Psoas muscle (tissue), 8 donors: ENCODE measurements around the gene BCAS4. TPM values are rescaled to one million over a fixed set of nuclear protein-coding genes. Genes with fewer than 3 reads are reported as not detected.
"Not testable (repeated sequence)": the region's sequence is repeated elsewhere in the genome, so short reads cannot be mapped to it uniquely, and the experiment has no call there.

Source experiments
- ATAC-seq, 4 donors: fragments of 200-7000 bp; cut with Tn5 transposase; one replicate each; pipeline ENCODE4 v1.9.1; 2020; ENCODE audit warnings: moderate library complexity in 3 of 4, mild to moderate bottlenecking in 2 of 4
- DNase-seq, 2 donors: peaks; one replicate each; pipeline ENCODE4 v3.0.0-alpha.2; 2020
- H3K27ac ChIP-seq: fragments of 200-600 bp; one replicate; pipeline ENCODE4 v1.8.0; 2022
- H3K27me3 ChIP-seq, 3 donors: fragments of 200-600 bp in 1 of 3; one replicate each; pipeline versions ENCODE4 v1.6.1 to v1.8.0; 2013 to 2022; ENCODE audit warnings: low read length in 2 of 3, mild to moderate bottlenecking in 2 of 3, moderate library complexity in 1 of 3; ENCODE audit not compliant: insufficient read depth in 3 of 3
- H3K36me3 ChIP-seq, 2 donors: fragments of 200-600 bp in 1 of 2; one replicate each; pipeline versions ENCODE4 v1.6.1 to v1.8.0; 2013 to 2022; ENCODE audit warnings: low read depth in 1 of 2, mild to moderate bottlenecking in 1 of 2, moderate library complexity in 1 of 2; ENCODE audit not compliant: insufficient read depth in 1 of 2
- H3K4me1 ChIP-seq: fragments of 200-600 bp; one replicate; pipeline ENCODE4 v1.8.0; 2022
- H3K4me3 ChIP-seq: fragments of 200-600 bp; one replicate; pipeline ENCODE4 v1.8.0; 2022; ENCODE audit warnings: mild to moderate bottlenecking
- H3K9me3 ChIP-seq: fragments of 200-600 bp; one replicate; pipeline ENCODE4 v1.8.0; 2022
- CTCF ChIP-seq: fragments of 200-600 bp; IDR thresholded peaks from one replicate; pipeline ENCODE4 v1.8.0; 2022; ENCODE audit warnings: antibody characterized with exemption
- WGBS, 3 donors: extraction: QIAGEN DNeasy Blood & Tissue Kit; methylation state at CpG; one replicate each; pipeline versions ENCODE4 v1.1.6 to v1.1.7; 2013; 5-methylcytosine and 5-hydroxymethylcytosine counted together
- intact Hi-C, 2 donors: fragments of 100-400 bp; cut with DNase I; formaldehyde crosslinking; loops; one replicate each; pipeline versions ENCODE4 v1.11.0 to v1.14.2; 2022
- polyA plus RNA-seq, 3 donors: library from polyadenylated mRNA; stranded (reverse); fragments of 200-250 nt; gene quantifications; one replicate each; pipeline ENCODE4 v1.2.3, GENCODE V29; 2013
- total RNA-seq, 4 donors: library from RNA; stranded (reverse); fragmentation: NEBNext Ultra II Directional in 2 of 4; extraction: Animal tissue kit (Norgen Biotek cat#: 25700) in 2 of 4; gene quantifications; one replicate each; pipeline versions ENCODE4 v1.2.1 to v1.2.4, GENCODE V29; 2021 to 2023
- donor health status: healthy with polysubstance abuse.
- donor health status: DM: no; HTN: no; CAD: no; lungs with moderate emphysema.
- donor health status: Bipolar disorder and iron deficiency.
- donor health status: healthy.
- donor health status: DM: yes; HTN: yes; CAD: no.
- donor health status: DM: no; HTN: no; CAD: no.
- donor health status: DM: no; HTN: no; CAD: no.
- donor health status: DM: yes; HTN: yes; CAD: no.

The BCAS4 gene
- total and polyA plus RNA-seq, 7 donors, result 0.24 to 1.9 (median 0.38) TPM

GRCh38 chr20:50774515-50774914 is 20.3 kb upstream of the BCAS4 start:
- H3K27me3 ChIP-seq, result peaks cover 0 to 11% (median 0%) of the 10 kb centered on the region in 3 donors
- H3K4me1 ChIP-seq, result no peaks in the 10 kb centered on the region
- no peak overlapping the region for H3K4me3 ChIP-seq
- no peaks in the 10 kb centered on the region for H3K36me3 ChIP-seq
- intact Hi-C loops, result no loop called here
- H3K27ac ChIP-seq, result no peak overlapping the region
- ATAC-seq (no peak), DNase-seq (no peak)
- no peak for TF ChIP-seq CTCF
- WGBS, 3 donors, result 56 to 69% (median 67%) methylated on average over 3 of the region's 3 CpGs
- H3K9me3 ChIP-seq, result no peaks in the 10 kb centered on the region

- Histone ChIP-seq H3K36me3 (no peaks in the 10 kb centered on the region), H3K4me1 (no peaks in the 10 kb centered on the region), H3K9me3 (no peaks in the 10 kb centered on the region), H3K4me3 (no peak overlapping the region), H3K27me3 (peaks cover 0 to 11% (median 0%) of the 10 kb centered on the region in 3 donors), H3K27ac (no peak overlapping the region)
- intact Hi-C loops, result no loop called here
- no peak for TF ChIP-seq CTCF
- 56 to 69% (median 64%) methylated on average over 8 of the region's 8 CpGs for WGBS, 3 donors
- no peak for DNase-seq
- no peak for ATAC-seq
Measured at GRCh38 chr20:50776122-50776817, 18.6 kb upstream of the BCAS4 start.

GRCh38 chr20:50777373-50777772 is 17.5 kb upstream of the BCAS4 start:
- no peak for TF ChIP-seq CTCF
- no peak for ATAC-seq
- peaks cover 0 to 11% (median 0%) of the 10 kb centered on the region in 3 donors for H3K27me3 ChIP-seq
- H3K9me3 ChIP-seq, result no peaks in the 10 kb centered on the region
- intact Hi-C loops, result no loop called here
- H3K4me1 ChIP-seq, result no peaks in the 10 kb centered on the region
- WGBS, 3 donors, result 46 to 53% (median 52%) methylated on average over 2 of the region's 2 CpGs
- H3K36me3 ChIP-seq, result no peaks in the 10 kb centered on the region
- H3K4me3 ChIP-seq, result no peak overlapping the region
- no peak overlapping the region for H3K27ac ChIP-seq
- DNase-seq, result no peak

- ATAC-seq, intact Hi-C loops: not testable (repeated sequence)
- WGBS, 3 donors, result 89 to 94% (median 91%) methylated on average over 8 of the region's 8 CpGs
Measured at GRCh38 chr20:50778994-50779393, 15.9 kb upstream of the BCAS4 start.

GRCh38 chr20:50783390-50783789 is 11.5 kb upstream of the BCAS4 start:
- DNase-seq (no peak), ATAC-seq (no peak)
- Histone ChIP-seq H3K9me3 (no peaks in the 10 kb centered on the region), H3K27me3 (peaks cover 0 to 3% (median 0%) of the 10 kb centered on the region in 3 donors), H3K4me3 (no peak overlapping the region), H3K4me1 (no peaks in the 10 kb centered on the region), H3K36me3 (no peaks in the 10 kb centered on the region), H3K27ac (no peak overlapping the region)
- intact Hi-C loops, result no loop called here
- 95 to 98% (median 96%) methylated on average over 2 of the region's 2 CpGs for WGBS, 3 donors
- TF ChIP-seq CTCF, result no peak

More at GRCh38 chr20:50778994-50779393, 15.9 kb upstream of the BCAS4 start:
- not testable (repeated sequence) for H3K4me3 ChIP-seq, H3K27ac ChIP-seq, H3K4me1 ChIP-seq, H3K36me3 ChIP-seq, DNase-seq, H3K9me3 ChIP-seq
- H3K27me3 ChIP-seq, result peaks cover 0 to 11% (median 0%) of the 10 kb centered on the region in 3 donors
